Adrenal gland (tissue), 19 donors: ENCODE data around the gene CTNND1. TPM values are rescaled to one million over a fixed set of nuclear protein-coding genes. Genes with fewer than 3 reads are reported as not detected.

Experiments
- DNase-seq, 7 donors: peaks; one replicate each; pipeline ENCODE4 v3.0.0-alpha.2; 2019 to 2020
- H3K27ac ChIP-seq, 5 donors: fragments of 200-600 bp; sonication (generic) in 4 of 5; 1 replicate in 3 of 5; 2 replicates in 2 of 5; pipeline versions ENCODE4 v1.5.1 to v1.8.0; 2016 to 2020; ENCODE audit warnings: mild to moderate bottlenecking in 1 of 5
- H3K27me3 ChIP-seq: fragments of 200-600 bp; 2 replicates; pipeline ENCODE4 v1.8.0; 2021
- H3K36me3 ChIP-seq, 2 donors: fragments of 200-600 bp; replicated peaks in 1 of 2; 1 replicate in 1 of 2; 2 replicates in 1 of 2; pipeline versions ENCODE4 v1.5.1 to v1.8.0; 2018 to 2022
- H3K4me1 ChIP-seq, 2 donors: fragments of 200-600 bp; replicated peaks in 1 of 2; 1 replicate in 1 of 2; 2 replicates in 1 of 2; pipeline versions ENCODE4 v1.5.1 to v1.8.0; 2018 to 2021
- H3K4me3 ChIP-seq, 4 donors: fragments of 200-600 bp; sonication (generic) in 3 of 4; one replicate each; pipeline ENCODE4 v1.5.1; 2016 to 2018
- H3K9me3 ChIP-seq, 3 donors: fragments of 200-600 bp; sonication (generic) in 1 of 3; replicated peaks in 1 of 3; 1 replicate in 2 of 3; 2 replicates in 1 of 3; pipeline versions ENCODE4 v1.5.1 to v1.8.0; 2016 to 2021
- POLR2A ChIP-seq, 2 donors: fragments of 450-650 bp; IDR thresholded peaks; one replicate each; pipeline ENCODE4 v1.6.1; 2017; ENCODE audit warnings: antibody characterized with exemption in 2 of 2, mild to moderate bottlenecking in 2 of 2, moderate library complexity in 1 of 2
- WGBS, 4 donors: extraction: QIAGEN DNeasy Blood & Tissue Kit in 2 of 4; methylation state at CpG; one replicate each; pipeline versions ENCODE4 v1.1.5 to v1.1.7; 2013 to 2017; 5-methylcytosine and 5-hydroxymethylcytosine counted together
- intact Hi-C, 2 donors: fragments of 100-400 bp; cut with DNase I; formaldehyde crosslinking; loops; one replicate each; pipeline versions ENCODE4 v1.14.1 to v1.15.0; 2022 to 2023
- long read RNA-seq, 10 donors: library from polyadenylated mRNA in 3 of 10; unstranded in 2 of 10; stranded (forward) in 1 of 10; transcript quantifications; one replicate each; pipeline ENCODE4 v2.0.0 and lab custom pipeline, GENCODE V29; 2021 to 2026
- polyA plus RNA-seq, 3 donors: library from polyadenylated mRNA; stranded (reverse); fragments of 200-250 nt in 2 of 3; fragments of 350-450 nt in 1 of 3; fragmentation: Illumina TruSeq in 1 of 3; extraction: RNeasy Lipid Tissue Mini Kit (QIAGEN cat#74804) in 1 of 3; gene quantifications; one replicate each; pipeline ENCODE4 v1.2.3, GENCODE V29; 2013 to 2014
- total RNA-seq, 9 donors: library from RNA; depleted of rRNA in 4 of 9; stranded (reverse); fragments of >200 nt in 4 of 9; fragments of 120-200 nt in 1 of 9; fragmentation: NEBNext Ultra II Directional in 1 of 9; extraction: Animal tissue kit (Norgen Biotek cat#: 25700) in 1 of 9; gene quantifications; one replicate each; pipeline versions ENCODE4 v1.1.0 to v1.2.4, GENCODE V29; 2013 to 2023
- TF ChIP-seq, protein P1 (sequence below), 6 experiments: fragments of 450-650 bp in 4 of 6; fragments of 200-600 bp in 2 of 6; sonication (generic) in 1 of 6; IDR thresholded peaks; 1 replicate in 5 of 6; 2 replicates in 1 of 6; pipeline versions ENCODE4 v1.5.1 to v1.8.0; 2016 to 2021; ENCODE audit warnings: antibody characterized with exemption in 6 of 6, mild to moderate bottlenecking in 2 of 6, moderate library complexity in 1 of 6
- donor health status: healthy with polysubstance abuse.
- donor health status: Bipolar disorder and iron deficiency.
- donor health status: DM: yes; HTN: yes; CAD: no.
- donor health status: DM: no; HTN: no; CAD: no.
- donor health status: DM: no; HTN: no; CAD: no.
- donor health status: DM: yes; HTN: yes; CAD: no.

CTNND1 gene, protein sequence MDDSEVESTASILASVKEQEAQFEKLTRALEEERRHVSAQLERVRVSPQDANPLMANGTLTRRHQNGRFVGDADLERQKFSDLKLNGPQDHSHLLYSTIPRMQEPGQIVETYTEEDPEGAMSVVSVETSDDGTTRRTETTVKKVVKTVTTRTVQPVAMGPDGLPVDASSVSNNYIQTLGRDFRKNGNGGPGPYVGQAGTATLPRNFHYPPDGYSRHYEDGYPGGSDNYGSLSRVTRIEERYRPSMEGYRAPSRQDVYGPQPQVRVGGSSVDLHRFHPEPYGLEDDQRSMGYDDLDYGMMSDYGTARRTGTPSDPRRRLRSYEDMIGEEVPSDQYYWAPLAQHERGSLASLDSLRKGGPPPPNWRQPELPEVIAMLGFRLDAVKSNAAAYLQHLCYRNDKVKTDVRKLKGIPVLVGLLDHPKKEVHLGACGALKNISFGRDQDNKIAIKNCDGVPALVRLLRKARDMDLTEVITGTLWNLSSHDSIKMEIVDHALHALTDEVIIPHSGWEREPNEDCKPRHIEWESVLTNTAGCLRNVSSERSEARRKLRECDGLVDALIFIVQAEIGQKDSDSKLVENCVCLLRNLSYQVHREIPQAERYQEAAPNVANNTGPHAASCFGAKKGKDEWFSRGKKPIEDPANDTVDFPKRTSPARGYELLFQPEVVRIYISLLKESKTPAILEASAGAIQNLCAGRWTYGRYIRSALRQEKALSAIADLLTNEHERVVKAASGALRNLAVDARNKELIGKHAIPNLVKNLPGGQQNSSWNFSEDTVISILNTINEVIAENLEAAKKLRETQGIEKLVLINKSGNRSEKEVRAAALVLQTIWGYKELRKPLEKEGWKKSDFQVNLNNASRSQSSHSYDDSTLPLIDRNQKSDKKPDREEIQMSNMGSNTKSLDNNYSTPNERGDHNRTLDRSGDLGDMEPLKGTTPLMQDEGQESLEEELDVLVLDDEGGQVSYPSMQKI
- total RNA-seq (100 to 1,000 TPM in 8 of 9 donors, 10 to 100 TPM in 1; 90.8 to 152 (median 109) TPM), polyA plus RNA-seq (10 to 100 TPM; 26.3 to 80.2 (median 31.2) TPM)
- long read RNA-seq, donor 1, full-length matches to known transcripts = 7 of 7 reads
- long read RNA-seq, donor 1, partial matches to known transcripts = 0 of 7 reads
- long read RNA-seq, donor 1, other reads (novel, unspliced or antisense) = 0 of 7 reads
- long read RNA-seq, donor 2, full-length matches to known transcripts = 6 of 6 reads
- long read RNA-seq, donor 2, partial matches to known transcripts = 0 of 6 reads
- long read RNA-seq, donor 2, other reads (novel, unspliced or antisense) = 0 of 6 reads
- long read RNA-seq, donor 3, full-length matches to known transcripts = 4 of 19 reads
- long read RNA-seq, donor 3, partial matches to known transcripts = 15 of 19 reads
- long read RNA-seq, donor 3, other reads (novel, unspliced or antisense) = 0 of 19 reads
- long read RNA-seq, donor 4, full-length matches to known transcripts = 3 of 8 reads
- long read RNA-seq, donor 4, partial matches to known transcripts = 2 of 8 reads
- long read RNA-seq, donor 4, other reads (novel, unspliced or antisense) = 3 of 8 reads
- long read RNA-seq, donor 5, full-length matches to known transcripts = 54 of 111 reads
- long read RNA-seq, donor 5, partial matches to known transcripts = 28 of 111 reads
- long read RNA-seq, donor 5, other reads (novel, unspliced or antisense) = 29 of 111 reads
- long read RNA-seq, donor 6, full-length matches to known transcripts = 1 of 9 reads
- long read RNA-seq, donor 6, partial matches to known transcripts = 4 of 9 reads
- long read RNA-seq, donor 6, other reads (novel, unspliced or antisense) = 4 of 9 reads
- long read RNA-seq, donor 7, full-length matches to known transcripts = 1 of 1 reads
- long read RNA-seq, donor 7, partial matches to known transcripts = 0 of 1 reads
- long read RNA-seq, donor 7, other reads (novel, unspliced or antisense) = 0 of 1 reads
- long read RNA-seq, donor 8, full-length matches to known transcripts = 8 of 13 reads
- long read RNA-seq, donor 8, partial matches to known transcripts = 5 of 13 reads
- long read RNA-seq, donor 8, other reads (novel, unspliced or antisense) = 0 of 13 reads
- long read RNA-seq, donor 9, full-length matches to known transcripts = 6 of 6 reads
- long read RNA-seq, donor 9, partial matches to known transcripts = 0 of 6 reads
- long read RNA-seq, donor 9, other reads (novel, unspliced or antisense) = 0 of 6 reads
- long read RNA-seq, donor 10, full-length matches to known transcripts = 5 of 5 reads
- long read RNA-seq, donor 10, partial matches to known transcripts = 0 of 5 reads
- long read RNA-seq, donor 10, other reads (novel, unspliced or antisense) = 0 of 5 reads

DNA sequence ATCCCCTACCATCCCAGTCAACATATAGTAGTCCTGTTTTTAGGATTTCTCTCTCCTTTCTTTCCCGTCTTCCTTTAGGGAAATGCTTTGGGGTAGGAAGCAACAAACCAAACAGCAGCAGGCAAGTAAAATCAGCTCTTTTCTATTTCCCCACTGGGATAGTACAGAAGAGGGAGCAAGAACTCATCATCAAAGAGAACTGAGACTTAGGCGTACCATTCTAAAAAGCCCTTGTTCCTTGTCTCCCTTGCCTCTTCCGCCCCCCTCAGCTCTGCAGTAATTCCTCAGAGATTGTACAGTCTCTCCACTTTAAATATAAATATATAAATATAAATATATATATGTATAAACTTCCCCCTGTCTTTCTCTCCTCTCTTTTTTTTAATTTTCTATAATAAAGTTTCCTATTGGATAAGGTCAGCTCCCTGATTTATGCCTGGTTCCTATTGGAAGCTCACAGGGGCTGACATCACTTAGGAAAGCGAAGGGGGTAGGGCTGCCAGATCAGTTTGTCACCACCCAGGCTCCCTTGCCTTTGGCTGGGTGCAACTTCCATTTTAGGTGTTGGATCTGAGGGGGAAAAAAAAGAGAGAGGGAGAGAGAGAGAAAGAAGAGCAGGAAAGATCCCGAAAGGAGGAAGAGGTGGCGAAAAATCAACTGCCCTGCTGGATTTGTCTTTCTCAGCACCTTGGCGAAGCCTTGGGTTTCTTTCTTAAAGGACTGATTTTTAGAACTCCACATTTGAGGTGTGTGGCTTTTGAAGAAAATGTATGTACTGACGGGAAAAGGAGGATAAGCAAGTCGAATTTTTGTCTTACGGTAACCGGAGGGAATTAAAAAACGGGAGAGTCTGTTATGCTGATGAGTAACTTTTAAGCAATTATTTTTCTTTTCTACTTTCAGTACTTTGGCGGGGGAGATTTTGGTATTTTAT is at the start of gene CTNND1:
TSS of gene CTNND1 (plus strand) at position 502 of the 934 bp plus-strand sequence. CDS start 29,677 bp downstream, outside the sequence.
- intact Hi-C loops = no loop called here
- Histone ChIP-seq H3K9me3 (no peaks in the 10 kb centered on the region), H3K4me1 (peaks cover 27 to 28% of the 10 kb centered on the region in 2 donors), H3K36me3 (no peaks in the 10 kb centered on the region), H3K27ac (peak within 1 kb of the TSS; percentile 81 to 94 (median 92)), H3K27me3 (no peaks in the 10 kb centered on the region), H3K4me3 (peak within 1 kb of the TSS; percentile 35 to 61 (median 48))
- WGBS, 4 donors = 3 to 6% (median 4%) methylated on average over 13 of the region's 13 CpGs
- DNase-seq = peak; percentile 88 to 97 (median 95)
- TF ChIP-seq, protein P1, sequence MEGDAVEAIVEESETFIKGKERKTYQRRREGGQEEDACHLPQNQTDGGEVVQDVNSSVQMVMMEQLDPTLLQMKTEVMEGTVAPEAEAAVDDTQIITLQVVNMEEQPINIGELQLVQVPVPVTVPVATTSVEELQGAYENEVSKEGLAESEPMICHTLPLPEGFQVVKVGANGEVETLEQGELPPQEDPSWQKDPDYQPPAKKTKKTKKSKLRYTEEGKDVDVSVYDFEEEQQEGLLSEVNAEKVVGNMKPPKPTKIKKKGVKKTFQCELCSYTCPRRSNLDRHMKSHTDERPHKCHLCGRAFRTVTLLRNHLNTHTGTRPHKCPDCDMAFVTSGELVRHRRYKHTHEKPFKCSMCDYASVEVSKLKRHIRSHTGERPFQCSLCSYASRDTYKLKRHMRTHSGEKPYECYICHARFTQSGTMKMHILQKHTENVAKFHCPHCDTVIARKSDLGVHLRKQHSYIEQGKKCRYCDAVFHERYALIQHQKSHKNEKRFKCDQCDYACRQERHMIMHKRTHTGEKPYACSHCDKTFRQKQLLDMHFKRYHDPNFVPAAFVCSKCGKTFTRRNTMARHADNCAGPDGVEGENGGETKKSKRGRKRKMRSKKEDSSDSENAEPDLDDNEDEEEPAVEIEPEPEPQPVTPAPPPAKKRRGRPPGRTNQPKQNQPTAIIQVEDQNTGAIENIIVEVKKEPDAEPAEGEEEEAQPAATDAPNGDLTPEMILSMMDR (IDR thresholded peaks at IDR 0.05) = peak in 2 of 6 experiments; percentile 21 to 25
- peak; percentile 34 to 94 for TF ChIP-seq POLR2A (IDR thresholded peaks at IDR 0.05)

DNA sequence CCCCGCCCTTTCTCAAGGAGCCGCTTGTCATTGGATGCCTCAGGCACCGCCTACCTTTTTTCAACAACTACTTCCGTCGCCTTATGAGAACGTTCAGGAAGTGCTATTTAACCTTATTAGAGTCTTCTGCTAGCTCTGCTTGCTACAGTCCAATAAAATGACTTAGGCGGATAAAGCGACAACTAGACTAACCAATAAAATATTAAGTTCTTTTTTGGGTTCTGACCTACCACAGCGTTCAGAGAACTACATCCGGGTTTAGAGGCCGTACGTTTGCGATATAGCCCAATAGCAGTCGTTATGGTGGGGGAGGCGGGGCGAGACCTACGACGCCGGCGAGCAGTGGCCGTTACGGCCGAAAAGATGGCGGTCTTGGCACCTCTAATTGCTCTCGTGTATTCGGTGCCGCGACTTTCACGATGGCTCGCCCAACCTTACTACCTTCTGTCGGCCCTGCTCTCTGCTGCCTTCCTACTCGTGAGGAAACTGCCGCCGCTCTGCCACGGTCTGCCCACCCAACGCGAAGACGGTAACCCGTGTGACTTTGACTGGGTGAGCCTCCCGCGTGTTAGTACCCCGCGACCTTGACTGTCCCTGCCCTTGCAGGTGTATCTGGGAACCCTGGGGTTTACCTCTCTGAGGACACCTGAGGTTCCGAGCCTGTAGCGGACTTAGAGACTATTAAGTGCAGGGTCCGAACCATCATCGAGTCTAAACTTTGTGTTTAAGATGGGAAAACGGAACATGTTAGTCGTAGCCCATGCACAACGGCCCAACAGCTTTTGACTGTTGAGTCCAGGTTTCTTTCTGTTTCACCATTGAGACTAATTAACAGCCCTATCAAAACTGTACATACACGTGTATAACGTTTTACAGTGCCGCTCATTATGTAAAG is 49.1 kb upstream of the CTNND1 start, which contains the start of gene TMX2:
TSS of gene TMX2 (plus strand) at position 338 of the 895 bp plus-strand sequence. CDS start at position 364, 26 bp downstream.
- Histone ChIP-seq H3K4me3 (peak within 1 kb of the TSS; percentile 83 to 97 (median 90)), H3K27me3 (no peaks in the 10 kb centered on the region), H3K9me3 (no peaks in the 10 kb centered on the region), H3K4me1 (peaks cover 11 to 38% of the 10 kb centered on the region in 2 donors), H3K36me3 (no peaks in the 10 kb centered on the region), H3K27ac (peak within 1 kb of the TSS; percentile 49 to 94 (median 86))
- intact Hi-C loops = no loop called here
- peak; percentile 92 to 98 (median 96) for DNase-seq
- WGBS, 4 donors = 0 to 1% (median 0%) methylated on average over 29 to 53 of the region's 53 CpGs
- TF ChIP-seq POLR2A (IDR thresholded peaks at IDR 0.05) = peak in 1 of 2 donors; percentile 30
- TF ChIP-seq, protein P1 (IDR thresholded peaks at IDR 0.05) = no peak
